ENCODE measurements around the gene TRUB1.
"Not testable (repeated sequence)": the region's sequence is repeated elsewhere in the genome, so short reads cannot be mapped to it uniquely, and the experiment has no call there.

The TRUB1 gene

GRCh38 chr10:114925587-114926586 lies 12.1 kb upstream of the TRUB1 start:
- no peak for DNase-seq

- no peak for DNase-seq
Measured at GRCh38 chr10:114928818-114929217, 9.2 kb upstream of the TRUB1 start.

GRCh38 chr10:114930320-114930719 lies 7.7 kb upstream of the TRUB1 start:
- DNase-seq: no peak

- no peak for DNase-seq
Measured at GRCh38 chr10:114931072-114931679, 6.8 kb upstream of the TRUB1 start.

GRCh38 chr10:114932225-114932624 lies 5.8 kb upstream of the TRUB1 start:
- no peak for DNase-seq

GRCh38 chr10:114932945-114933344 lies 5.0 kb upstream of the TRUB1 start:
- no peak for DNase-seq

- no peak for DNase-seq
Measured at GRCh38 chr10:114933588-114933987, 4.4 kb upstream of the TRUB1 start.

- not testable (repeated sequence) for DNase-seq
Measured at GRCh38 chr10:114933995-114934394, 4.0 kb upstream of the TRUB1 start.

GRCh38 chr10:114938856-114939193 lies 830 bp downstream of the TRUB1 start:
- DNase-seq: no peak

GRCh38 chr10:114940735-114941134 lies 2.7 kb downstream of the TRUB1 start:
- no peak for DNase-seq

- no peak for DNase-seq
Measured at GRCh38 chr10:114943000-114943399, 5.0 kb downstream of the TRUB1 start.

GRCh38 chr10:114953047-114953446 lies 15.1 kb downstream of the TRUB1 start:
- DNase-seq: no peak

- DNase-seq: no peak
Measured at GRCh38 chr10:114955984-114956383, 18.0 kb downstream of the TRUB1 start.

- no peak for DNase-seq
Measured at GRCh38 chr10:114956466-114956865, 18.5 kb downstream of the TRUB1 start.

GRCh38 chr10:114957122-114957521 lies 19.1 kb downstream of the TRUB1 start:
- no peak for DNase-seq

- no peak for DNase-seq
Measured at GRCh38 chr10:114957673-114958072, 19.7 kb downstream of the TRUB1 start.

GRCh38 chr10:114962441-114962840 lies 24.4 kb downstream of the TRUB1 start:
- DNase-seq: no peak

GRCh38 chr10:114963908-114964307 lies 25.9 kb downstream of the TRUB1 start:
- no peak for DNase-seq

GRCh38 chr10:114967071-114967470 lies 29.1 kb downstream of the TRUB1 start:
- no peak for DNase-seq

GRCh38 chr10:114970515-114970914 lies 32.5 kb downstream of the TRUB1 start:
- DNase-seq: no peak

- DNase-seq: no peak
Measured at GRCh38 chr10:114973306-114973705, 35.3 kb downstream of the TRUB1 start.

- no peak for DNase-seq
Measured at GRCh38 chr10:114973997-114974396, 36.0 kb downstream of the TRUB1 start.

- DNase-seq: no peak
Measured at GRCh38 chr10:114974625-114975024, 36.6 kb downstream of the TRUB1 start.

- DNase-seq: no peak
Measured at GRCh38 chr10:114975091-114975490, 37.1 kb downstream of the TRUB1 start.

Data from hippocampal formation (tissue), 2 donors.